GM10847 (cell line): ENCODE measurements around the gene CFAP119.

ENCODE experiments used
- POLR2A ChIP-seq: IDR thresholded peaks from 2 replicates; pipeline ENCODE4 v1.6.1; 2011; ENCODE audit not compliant: insufficient read length; ENCODE audit errors: extremely low read depth

Gene CFAP119

GRCh38 chr16:30720694-30721093 lies 41.2 kb downstream of the CFAP119 start:
- no peak for TF ChIP-seq POLR2A

GRCh38 chr16:30720086-30720485 lies 41.8 kb downstream of the CFAP119 start:
- no peak for TF ChIP-seq POLR2A

- TF ChIP-seq POLR2A, result no peak
Measured at GRCh38 chr16:30715750-30716445, 46.0 kb downstream of the CFAP119 start.

- no peak for TF ChIP-seq POLR2A
Measured at GRCh38 chr16:30711712-30712111, 50.1 kb downstream of the CFAP119 start.

- TF ChIP-seq POLR2A, result no peak
Measured at GRCh38 chr16:30710971-30711370, 50.9 kb downstream of the CFAP119 start.
